GM18909 (cell line): Measurements from ENCODE around the gene CHRNB2.
A peak's percentile ranks its signal among the peaks of the same experiment; 100 is the strongest.

Experiments
- ATAC-seq: cut with Tn5 transposase; IDR thresholded peaks from one replicate; pipeline ENCODE4 v1.9.1; 2021; ENCODE audit warnings: mild to moderate bottlenecking; ENCODE audit not compliant: unreplicated experiment, poor library complexity

CHRNB2 gene

DNA sequence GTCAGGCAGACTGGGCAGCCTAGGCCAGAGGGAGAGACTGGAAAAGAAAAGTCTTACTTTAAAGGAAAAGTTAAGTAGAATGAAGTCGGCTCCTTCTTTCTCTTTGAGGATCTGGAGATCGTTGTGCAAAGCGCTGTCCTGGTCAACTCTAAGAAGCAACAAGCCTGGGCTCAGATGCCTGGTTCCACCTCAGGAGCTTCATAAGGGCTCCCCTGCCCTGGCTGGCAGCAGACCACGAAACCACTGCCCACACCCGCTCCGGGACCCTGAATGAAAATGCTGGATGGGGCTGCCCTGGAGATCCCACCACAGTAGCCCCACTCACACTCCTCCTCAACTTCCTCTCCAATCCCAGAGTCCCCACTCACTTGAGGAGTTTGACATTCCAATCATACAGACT, 15.5 kb upstream of the CHRNB2 start:
- no peak for ATAC-seq

DNA sequence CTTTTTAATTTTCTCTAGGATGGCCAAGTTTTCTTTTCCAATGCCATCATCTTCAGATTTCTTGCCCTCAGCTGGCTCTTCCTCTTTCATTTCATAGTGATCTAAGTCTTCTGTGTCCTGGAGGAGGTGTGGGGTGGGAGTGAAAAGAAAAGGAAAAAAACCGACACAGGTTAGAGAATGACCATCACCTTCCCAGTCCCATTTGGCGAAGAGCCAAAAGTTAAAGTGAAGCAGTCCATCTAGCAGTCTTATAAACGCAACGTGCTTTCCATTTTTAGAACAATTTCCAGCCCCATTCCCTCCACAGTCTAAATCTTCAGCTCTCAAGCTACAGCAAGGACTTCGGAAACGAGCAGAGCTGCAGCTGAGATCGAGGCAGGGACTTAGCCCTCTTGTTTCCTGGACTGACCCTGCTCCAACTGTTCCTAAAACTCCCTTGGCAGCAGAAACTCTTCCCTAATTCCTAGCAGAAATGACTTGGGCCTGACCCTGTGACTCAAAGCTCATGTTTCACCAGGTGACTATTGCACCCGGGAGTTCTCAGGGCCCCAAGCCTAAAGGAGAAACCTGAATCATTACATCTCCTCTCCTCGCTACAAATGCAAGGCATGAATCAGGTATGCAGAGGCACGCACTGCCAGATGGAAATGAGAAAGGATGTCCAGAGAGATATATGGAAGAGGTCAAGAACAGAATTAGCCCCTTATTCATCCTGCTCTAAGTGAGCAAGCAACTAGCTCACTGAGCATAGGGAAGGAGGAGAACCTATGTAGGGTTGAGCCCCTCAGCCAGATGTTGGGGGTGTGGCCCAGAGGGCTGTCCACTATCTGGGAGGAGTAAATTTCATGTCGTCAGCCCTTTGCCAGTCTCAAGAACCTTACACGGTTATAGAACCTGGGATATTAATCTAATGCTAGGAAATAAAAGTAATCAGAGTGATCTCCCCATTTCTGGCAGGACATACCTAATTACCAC, 14.2 kb upstream of the CHRNB2 start:
- no peak for ATAC-seq

DNA sequence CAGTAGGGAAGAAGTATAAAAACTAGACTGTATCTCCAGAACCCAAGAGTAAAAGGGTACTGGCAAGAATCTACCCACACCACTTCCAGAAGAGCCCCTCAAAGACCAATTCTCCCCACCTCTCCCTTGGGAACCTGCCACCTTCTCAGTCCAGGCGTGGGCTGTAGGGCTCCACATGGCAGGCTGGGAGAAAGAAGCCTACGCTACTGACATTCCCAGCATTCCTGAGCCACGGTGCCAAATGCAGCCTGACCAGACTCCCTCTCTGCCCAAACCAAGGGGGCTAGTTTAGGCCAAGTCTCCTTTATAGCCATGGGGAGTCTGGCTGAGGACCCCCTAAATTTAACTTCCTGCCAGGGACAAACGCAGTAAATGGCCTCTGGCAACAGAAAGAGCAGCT, 11.2 kb upstream of the CHRNB2 start:
- ATAC-seq: no peak

DNA sequence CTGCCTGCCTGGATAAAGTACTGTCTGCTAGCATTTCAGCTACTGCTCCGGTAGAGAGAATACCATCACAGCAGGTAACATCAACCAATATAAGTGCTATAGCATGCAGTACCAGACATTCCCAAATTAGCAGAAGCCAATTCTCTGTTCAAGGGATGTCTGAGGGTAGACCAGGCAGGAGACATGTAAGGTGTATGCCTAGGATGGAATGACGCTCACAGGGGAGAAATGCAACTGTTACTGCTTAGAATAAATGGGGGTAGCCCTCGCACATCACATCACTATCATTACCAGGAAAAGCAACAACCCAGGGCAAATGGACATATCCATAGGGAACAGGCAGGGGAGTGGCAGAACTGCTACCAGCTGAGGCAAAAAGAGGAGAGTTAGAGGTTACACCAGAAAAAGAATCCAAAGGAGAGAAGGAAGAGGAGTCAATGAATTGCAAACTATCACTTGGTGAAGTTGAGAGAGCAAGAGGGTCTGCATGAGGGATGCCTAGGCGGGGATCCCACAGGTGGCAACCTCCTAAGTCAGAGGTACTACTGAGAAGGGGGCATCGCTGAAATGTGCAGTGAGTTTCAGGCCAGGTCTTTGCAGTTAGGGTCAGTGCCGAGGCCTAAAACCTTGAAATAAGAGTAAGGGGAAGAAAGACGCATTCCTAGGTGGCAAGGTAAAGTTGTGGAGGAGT, 10.2 kb upstream of the CHRNB2 start:
- no peak for ATAC-seq

DNA sequence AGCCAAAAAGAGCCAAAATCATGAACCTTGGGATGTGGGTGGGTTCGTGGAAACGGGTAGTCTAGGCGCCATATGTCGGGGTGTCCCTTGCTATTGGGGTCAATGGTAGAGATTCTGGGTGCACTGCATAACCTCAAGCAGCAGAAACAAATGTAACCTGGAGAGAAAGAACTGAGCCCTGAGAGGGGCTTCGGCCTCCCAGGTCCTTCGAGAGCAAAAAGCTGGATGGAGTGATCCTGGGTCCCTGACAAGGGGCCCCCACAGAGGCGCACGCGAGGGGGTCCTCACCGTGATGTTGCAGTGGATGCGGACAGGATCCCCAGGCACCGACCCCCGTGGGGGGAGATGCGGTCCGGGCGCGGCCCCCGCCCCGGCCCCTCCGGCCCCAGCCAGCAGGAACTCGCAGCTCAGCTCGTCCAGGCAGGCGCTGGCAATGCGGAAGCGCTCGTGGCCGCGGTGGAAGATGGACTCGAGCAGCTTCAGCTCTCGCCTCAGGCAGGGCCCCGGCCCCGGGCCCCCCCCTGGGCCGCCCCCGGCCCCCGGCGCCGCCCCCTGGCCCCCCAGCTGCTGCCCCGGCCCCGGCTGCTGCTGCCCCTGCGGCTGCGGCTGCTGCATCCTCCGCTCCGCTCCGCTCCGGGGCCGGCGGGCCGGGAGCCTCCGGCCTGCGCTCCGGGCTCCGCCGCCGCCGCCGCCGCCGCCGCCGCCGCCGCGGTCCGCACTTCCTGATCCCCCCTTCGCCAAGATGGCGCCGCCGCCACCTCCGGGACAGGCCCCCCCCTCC, 9.4 kb upstream of the CHRNB2 start, which contains the start of gene UBE2Q1:
Gene UBE2Q1, minus strand, starts transcription at position 724 of the 781 bp plus-strand sequence. Its CDS starts 109 bp downstream, at position 615.
- ATAC-seq: peak; percentile 22

DNA sequence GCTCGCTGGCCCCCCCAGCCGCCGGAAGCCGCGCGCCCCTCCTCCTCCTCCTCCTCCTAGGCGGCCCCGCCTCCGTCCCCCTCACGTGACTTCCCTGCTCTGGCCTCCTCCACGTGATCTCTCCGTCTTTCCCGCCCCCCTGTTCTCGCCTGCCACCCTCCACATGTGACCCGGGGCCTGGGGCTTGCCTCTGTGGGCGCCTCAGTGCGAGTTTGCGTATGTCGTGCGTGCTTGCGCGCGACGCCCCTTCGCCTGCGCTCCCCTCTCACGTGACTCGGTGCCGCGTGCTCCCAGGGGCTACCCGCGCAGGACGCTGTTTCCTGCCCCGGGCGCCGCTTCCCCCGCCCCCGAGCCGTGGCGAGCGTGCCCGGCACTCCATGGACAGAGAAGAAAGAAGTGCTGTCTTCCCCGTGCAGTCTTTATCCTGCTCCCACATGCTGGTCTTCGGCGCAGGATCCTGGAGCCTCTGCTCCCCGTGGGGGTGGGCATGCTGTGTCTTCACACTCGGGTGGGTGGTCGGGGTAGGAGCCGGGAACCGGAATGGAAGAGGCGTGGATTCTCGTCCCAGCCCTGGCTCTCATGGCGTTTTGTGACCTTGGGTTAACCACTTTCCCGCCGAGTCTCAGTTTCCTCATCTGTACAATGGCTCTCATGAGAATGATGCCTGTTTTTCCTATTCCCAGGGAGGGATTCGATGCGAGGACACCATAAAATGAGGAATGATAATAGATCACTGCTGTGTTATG, 8.7 kb upstream of the CHRNB2 start:
- peak; percentile 89 for ATAC-seq

DNA sequence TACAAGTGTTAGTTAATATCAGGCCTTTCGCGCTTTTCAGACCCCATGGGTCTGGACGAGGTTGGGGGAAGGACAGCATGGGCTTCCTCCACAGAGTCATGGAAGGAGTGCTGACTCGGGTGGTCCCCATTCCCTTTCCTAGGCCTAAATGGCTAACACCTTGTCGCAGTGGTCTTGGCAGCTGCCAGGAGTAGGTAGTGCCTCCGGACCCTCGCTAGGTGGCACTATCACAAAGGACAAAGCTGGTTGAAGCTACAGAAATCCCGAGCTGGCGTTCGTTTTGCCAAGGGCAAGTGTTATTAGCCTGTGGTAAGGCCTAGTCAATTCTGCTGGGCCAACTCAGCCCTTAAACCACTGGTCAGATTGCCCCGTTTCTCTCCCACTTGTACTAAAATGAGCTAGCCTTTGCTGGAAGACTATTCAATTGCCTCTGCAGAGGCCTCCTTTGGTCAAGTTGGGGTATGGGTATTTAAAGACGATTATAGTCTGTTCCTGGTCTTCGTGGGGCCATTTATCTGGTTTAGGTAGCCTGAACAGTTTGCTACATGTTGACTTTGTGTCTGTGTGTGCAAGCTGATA, 8.0 kb upstream of the CHRNB2 start:
- ATAC-seq: peak; percentile 47

DNA sequence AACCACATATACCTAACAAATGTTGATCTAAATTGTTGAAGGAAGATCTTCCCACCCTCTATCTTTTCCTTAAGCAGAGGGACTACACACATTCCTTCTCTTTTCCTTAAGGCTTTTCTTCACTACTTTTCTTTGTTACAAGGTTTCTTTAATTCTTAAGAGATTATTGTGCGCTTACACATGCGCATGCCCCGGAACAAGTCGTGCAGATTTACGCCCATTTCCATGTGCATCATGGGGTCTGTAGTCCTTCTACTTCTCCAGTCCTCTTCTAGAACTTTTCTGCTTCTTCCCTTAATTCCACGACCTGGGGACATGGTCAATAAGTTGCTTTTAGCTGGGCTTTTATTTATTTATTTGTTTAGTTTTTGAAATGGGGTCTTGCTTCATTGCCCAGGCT, 1.7 kb upstream of the CHRNB2 start:
- ATAC-seq: no peak

DNA sequence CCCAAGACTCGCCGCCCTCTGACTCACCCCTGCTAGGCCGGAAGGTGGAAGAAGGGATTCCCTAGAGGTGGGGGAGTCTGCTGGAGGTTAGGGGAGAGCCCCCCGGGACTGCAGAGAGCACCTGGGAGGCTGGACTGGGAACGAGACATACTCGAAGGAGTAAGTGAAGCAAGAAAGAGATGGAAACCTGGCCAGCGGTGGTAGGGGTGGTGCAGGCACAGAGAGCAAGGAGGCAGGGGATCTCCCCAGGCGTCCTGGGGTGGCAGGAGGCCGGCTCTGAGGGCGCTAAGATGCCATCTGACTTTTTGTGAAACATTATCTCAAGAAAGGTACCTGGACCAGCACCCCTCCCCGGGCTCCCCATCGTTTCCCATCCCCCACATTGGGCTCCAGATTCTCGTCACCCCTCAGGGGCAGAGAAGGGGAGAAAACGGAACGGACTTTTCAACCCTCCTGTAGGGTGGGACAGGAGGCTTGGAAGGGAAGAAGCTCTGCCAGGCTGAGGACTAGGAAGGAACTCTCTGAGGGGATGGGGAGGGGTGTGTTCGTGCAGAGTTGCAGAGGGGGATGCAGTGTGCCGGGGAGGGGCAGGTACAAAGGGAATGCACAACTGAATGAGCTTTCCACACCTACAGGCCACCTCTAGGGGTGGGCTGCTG, 708 bp downstream of the CHRNB2 start:
- no peak for ATAC-seq

DNA sequence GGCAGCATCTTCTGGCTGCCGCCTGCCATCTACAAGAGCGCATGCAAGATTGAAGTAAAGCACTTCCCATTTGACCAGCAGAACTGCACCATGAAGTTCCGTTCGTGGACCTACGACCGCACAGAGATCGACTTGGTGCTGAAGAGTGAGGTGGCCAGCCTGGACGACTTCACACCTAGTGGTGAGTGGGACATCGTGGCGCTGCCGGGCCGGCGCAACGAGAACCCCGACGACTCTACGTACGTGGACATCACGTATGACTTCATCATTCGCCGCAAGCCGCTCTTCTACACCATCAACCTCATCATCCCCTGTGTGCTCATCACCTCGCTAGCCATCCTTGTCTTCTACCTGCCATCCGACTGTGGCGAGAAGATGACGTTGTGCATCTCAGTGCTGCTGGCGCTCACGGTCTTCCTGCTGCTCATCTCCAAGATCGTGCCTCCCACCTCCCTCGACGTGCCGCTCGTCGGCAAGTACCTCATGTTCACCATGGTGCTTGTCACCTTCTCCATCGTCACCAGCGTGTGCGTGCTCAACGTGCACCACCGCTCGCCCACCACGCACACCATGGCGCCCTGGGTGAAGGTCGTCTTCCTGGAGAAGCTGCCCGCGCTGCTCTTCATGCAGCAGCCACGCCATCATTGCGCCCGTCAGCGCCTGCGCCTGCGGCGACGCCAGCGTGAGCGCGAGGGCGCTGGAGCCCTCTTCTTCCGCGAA, 3.8 kb downstream of the CHRNB2 start:
- ATAC-seq: no peak

DNA sequence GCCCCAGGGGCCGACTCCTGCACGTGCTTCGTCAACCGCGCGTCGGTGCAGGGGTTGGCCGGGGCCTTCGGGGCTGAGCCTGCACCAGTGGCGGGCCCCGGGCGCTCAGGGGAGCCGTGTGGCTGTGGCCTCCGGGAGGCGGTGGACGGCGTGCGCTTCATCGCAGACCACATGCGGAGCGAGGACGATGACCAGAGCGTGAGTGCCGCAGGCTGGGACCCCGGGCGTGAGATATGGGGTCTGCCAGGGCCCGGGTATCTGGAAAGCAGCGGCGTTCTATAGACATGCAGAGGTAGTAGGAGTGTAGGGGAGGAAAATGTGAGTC, 4.3 kb downstream of the CHRNB2 start:
- ATAC-seq: no peak

DNA sequence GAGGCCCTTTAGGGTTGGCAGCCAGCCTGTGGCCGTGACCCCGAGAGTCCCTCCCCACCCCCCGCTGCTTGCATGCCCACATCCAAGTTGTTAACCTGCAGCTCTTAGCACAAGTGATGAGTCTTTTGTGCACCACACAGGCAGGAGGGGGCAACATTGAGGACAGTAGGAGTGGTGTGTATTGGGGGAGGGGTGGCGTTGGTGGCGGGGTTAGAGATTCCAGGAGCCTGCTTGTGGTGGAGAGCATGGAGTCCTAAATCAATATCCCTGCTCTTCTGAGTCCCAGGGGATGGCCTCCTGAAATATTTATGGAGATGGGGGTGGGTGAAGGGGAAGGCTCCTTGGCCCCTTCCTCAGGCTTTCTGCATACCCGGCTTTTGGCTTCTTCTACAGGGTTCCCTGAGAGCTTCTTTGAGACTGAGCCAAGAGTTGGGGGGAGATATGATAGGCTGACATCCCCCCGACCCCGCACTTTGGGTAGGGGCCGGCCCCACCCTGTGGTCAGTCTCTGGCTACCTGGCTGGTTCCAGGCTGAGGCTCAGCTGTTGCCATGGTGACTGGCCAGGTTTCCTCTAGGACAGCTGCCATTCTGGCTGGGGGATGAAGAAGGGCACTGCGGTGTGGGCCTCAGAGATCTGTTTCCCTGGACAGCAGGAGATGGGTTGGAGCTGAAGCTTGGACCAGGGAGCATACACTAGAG, 5.0 kb downstream of the CHRNB2 start:
- no peak for ATAC-seq

DNA sequence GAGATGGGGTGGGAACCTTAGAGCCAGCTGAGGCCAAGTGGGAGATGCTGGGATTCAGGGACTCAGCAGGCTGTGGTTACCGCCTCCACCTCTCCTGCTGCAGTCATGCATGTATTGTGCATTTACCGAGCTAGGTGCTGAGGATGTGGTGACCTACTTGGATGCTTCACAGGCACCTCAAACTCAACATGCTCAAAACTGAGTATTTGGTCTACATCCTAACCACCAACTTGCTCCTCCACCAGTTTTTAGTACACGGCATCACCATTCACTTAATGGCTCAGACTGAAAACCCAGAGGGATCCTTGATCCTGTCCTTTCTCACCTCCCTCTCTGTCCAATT, 5.6 kb downstream of the CHRNB2 start:
- ATAC-seq: no peak

DNA sequence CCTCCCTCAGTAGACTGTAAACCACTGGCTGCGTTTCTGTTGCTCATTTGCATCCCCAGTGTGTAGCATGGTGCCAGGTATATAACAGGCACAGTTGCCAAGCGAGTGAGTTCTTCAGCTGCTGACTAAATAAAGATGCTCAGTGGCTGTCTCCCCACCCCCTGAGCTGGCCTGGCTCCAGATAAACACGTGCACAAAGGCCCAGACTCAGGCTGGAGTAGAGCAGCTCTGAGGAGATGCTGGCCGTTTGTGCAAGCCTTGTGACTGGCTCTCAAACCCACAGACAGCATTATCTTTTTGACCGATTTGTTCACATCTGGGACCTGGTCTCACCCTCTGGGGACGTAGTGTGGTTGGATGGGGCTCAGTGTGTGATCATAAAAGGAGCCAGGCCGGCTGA, 7.1 kb downstream of the CHRNB2 start:
- ATAC-seq: no peak

DNA sequence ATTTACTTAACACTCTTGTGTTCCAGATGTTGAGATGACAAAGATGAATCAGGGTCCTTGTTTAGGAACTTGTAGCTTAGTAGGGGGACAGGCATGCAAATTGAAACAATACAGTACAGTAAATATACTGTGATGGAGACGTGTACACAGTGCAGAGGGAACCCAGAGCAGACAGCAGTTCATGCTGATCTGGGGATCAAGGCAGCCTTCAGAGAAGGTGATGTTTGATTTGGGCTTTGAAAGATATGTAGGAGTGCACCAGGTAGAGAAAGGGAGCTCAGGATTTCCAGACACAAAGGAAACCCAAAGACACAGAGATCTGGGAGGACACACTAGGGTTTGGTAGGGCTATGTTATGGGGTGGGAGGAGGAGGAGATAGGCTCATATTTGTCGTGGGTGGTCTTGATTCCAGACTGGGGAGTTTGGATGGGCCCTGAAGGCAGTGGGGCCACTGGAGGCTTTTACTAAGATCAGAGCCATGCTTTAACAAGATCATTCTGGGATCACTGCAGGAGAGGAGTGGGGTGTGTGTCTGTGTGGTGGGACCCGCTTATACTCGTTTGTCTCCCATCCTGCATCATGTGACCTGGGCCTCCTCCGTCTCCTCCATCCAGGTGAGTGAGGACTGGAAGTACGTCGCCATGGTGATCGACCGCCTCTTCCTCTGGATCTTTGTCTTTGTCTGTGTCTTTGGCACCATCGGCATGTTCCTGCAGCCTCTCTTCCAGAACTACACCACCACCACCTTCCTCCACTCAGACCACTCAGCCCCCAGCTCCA, 7.8 kb downstream of the CHRNB2 start:
- no peak for ATAC-seq

DNA sequence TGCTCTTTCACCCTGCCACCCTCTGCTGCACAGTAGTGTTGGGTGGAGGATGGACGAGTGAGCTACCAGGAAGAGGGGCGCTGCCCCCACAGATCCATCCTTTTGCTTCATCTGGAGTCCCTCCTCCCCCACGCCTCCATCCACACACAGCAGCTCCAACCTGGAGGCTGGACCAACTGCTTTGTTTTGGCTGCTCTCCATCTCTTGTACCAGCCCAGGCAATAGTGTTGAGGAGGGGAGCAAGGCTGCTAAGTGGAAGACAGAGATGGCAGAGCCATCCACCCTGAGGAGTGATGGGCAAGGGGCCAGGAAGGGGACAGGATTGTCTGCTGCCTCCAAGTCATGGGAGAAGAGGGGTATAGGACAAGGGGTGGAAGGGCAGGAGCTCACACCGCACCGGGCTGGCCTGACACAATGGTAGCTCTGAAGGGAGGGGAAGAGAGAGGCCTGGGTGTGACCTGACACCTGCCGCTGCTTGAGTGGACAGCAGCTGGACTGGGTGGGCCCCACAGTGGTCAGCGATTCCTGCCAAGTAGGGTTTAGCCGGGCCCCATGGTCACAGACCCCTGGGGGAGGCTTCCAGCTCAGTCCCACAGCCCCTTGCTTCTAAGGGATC, 8.5 kb downstream of the CHRNB2 start:
- ATAC-seq: no peak
